ENCODE data around the gene TRIM2. TPM values are rescaled to one million over a fixed set of nuclear protein-coding genes. Genes with fewer than 3 reads are reported as not detected.
"Not testable (repeated sequence)": the region's sequence is repeated elsewhere in the genome, so short reads cannot be mapped to it uniquely, and the experiment has no call there.

The TRIM2 gene
- 0.09 and 0.18 TPM in 2 replicates for total RNA-seq

DNA sequence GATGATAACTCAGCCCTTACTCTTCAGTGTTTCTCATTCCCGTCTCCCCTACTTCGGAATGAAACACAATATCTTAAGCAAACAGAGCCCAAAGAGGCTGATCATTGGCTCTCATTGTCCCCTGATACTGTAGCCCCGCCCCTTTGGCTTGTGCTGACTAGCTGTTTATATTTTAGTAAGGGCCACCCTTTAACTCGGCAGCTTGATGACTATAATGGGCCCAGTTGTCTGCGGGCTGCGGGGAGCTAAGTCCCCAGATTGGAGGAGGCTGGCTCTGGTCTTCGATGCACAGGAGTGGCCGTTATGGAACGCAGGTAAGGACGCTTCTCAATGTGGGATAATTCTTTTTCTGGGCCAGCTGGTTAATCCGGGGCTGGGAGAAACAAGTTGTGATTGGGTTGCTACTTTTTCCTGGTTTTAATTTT is at the start of gene TRIM2:
TRIM2 (plus strand) TSS at position 197 of the 425 bp plus-strand sequence; CDS start at position 285, 88 bp downstream.
- H3K4me1 Mint-ChIP-seq (ENCODE audit: low read depth): peaks cover 21% of the 10 kb centered on the region
- no peaks in the 10 kb centered on the region for H3K9me3 Mint-ChIP-seq
- no peaks in the 10 kb centered on the region for H3K36me3 Mint-ChIP-seq (ENCODE audit: low read depth)
- H3K27me3 Mint-ChIP-seq (ENCODE audit: low read depth): peaks cover 2% of the 10 kb centered on the region
- no peak within 1 kb of the TSS for H3K27ac Mint-ChIP-seq
- intact Hi-C loops (cut with micrococcal nuclease): no loop called here
- DNase-seq (ENCODE audit: low spot score): no peak
- H3K4me3 Mint-ChIP-seq (ENCODE audit: low read depth): peak within 1 kb of the TSS; percentile 35

DNA sequence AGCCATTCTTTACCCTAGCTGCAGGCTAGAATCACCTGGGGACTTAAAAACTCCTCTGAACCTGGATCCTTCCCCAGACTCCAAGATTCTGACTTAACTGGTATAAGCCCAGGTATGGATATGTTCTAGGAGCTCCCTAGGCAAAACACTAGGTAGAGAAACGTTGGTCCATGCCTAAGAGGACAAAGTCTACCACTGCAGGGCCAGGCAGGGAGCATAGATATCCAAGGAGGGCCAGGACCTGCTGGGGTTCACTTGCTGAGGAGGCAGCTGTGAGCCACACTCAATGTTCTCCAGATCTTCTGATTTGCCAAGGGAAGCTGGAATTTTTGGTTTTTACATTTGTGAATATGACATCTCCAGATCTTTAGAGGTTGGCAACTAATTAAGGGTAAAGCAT is 48.6 kb upstream of the TRIM2 start:
- no peaks in the 10 kb centered on the region for H3K9me3 Mint-ChIP-seq
- H3K27me3 Mint-ChIP-seq (ENCODE audit: low read depth): peaks cover 40% of the 10 kb centered on the region
- no peak overlapping the region for H3K27ac Mint-ChIP-seq
- H3K4me3 Mint-ChIP-seq (ENCODE audit: low read depth): no peak overlapping the region
- no peak for DNase-seq (ENCODE audit: low spot score)
- no peaks in the 10 kb centered on the region for H3K36me3 Mint-ChIP-seq (ENCODE audit: low read depth)
- intact Hi-C loops (cut with micrococcal nuclease): loop anchor here (5.0 to 10.0 kb wide), 2 partner anchors 52 to 599 kb away; no protein-coding TSS in a partner anchor
- peaks cover 51% of the 10 kb centered on the region for H3K4me1 Mint-ChIP-seq (ENCODE audit: low read depth)

DNA sequence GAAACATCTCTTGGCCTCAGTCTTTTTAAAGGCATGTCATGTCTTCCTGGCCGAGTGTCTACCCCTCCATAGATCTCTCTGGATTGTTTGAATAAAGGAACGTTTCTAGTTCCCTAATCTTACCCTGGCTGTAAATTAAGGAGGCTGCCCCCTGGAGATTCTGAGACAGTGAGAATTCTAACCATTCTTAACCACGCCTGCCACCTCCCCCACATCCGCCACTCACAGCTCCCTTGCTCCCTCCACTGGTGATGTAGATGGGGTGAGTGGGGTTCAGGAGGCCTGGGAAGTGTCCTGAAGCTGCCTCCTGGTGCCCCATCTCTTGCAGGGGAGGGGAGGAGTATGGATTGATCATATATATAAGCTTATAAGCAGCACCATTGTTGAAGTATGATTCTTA is 48.0 kb upstream of the TRIM2 start:
- H3K36me3 Mint-ChIP-seq (ENCODE audit: low read depth): no peaks in the 10 kb centered on the region
- peak; percentile 31 for DNase-seq (ENCODE audit: low spot score)
- H3K27me3 Mint-ChIP-seq (ENCODE audit: low read depth): peaks cover 34% of the 10 kb centered on the region
- H3K9me3 Mint-ChIP-seq: no peaks in the 10 kb centered on the region
- peaks cover 51% of the 10 kb centered on the region for H3K4me1 Mint-ChIP-seq (ENCODE audit: low read depth)
- intact Hi-C loops (cut with micrococcal nuclease): loop anchor here (5.0 to 10.0 kb wide), 2 partner anchors 51 to 599 kb away; no protein-coding TSS in a partner anchor
- no peak overlapping the region for H3K27ac Mint-ChIP-seq
- H3K4me3 Mint-ChIP-seq (ENCODE audit: low read depth): no peak overlapping the region

DNA sequence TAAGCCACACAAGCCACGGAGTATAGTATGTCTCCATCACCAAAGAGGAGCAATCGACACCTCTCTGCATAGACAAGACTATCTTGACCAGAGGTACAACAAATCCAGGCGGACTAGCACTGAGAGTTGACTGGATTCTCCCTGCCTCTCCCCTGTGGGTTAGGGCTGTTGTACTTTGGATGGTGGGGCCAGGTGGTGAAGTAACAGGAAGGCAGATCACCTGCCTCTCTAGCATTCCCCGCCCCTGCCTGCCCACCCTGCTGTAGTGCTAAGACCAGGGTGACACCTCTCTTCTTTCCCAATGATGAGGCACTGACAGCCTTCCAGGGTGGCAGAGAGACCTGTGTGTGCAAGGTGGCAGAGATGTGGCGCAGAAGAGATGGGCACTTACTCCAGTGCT is 47.5 kb upstream of the TRIM2 start:
- Mint-ChIP-seq H3K27ac (no peak overlapping the region), H3K36me3 (ENCODE audit: low read depth) (no peaks in the 10 kb centered on the region), H3K27me3 (ENCODE audit: low read depth) (peaks cover 33% of the 10 kb centered on the region), H3K4me3 (ENCODE audit: low read depth) (no peak overlapping the region), H3K4me1 (ENCODE audit: low read depth) (peaks cover 47% of the 10 kb centered on the region), H3K9me3 (no peaks in the 10 kb centered on the region)
- DNase-seq (ENCODE audit: low spot score): no peak
- intact Hi-C loops (cut with micrococcal nuclease): loop anchor here (5.0 to 10.0 kb wide), 2 partner anchors 51 to 598 kb away; no protein-coding TSS in a partner anchor

DNA sequence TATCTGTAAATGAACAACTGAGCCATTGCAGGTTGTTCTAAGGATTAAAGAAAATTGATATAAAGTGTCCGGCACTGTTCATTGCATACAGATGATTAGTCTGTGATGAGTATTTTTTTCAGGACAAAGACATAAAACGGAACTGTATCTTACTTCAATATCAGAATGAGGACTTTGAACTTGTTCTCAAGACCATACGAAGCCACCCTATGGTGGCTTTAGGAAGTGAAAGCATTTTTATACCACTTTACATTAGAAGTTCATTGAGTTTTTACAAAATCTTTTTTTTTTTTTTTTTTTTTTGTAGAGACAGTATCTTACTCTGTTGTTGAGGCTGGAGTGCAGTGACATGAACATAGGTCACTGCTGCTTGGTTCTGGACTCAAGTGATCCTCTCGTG is 45.2 kb upstream of the TRIM2 start:
- H3K9me3 Mint-ChIP-seq: no peaks in the 10 kb centered on the region
- no peak overlapping the region for H3K4me3 Mint-ChIP-seq (ENCODE audit: low read depth)
- H3K4me1 Mint-ChIP-seq (ENCODE audit: low read depth): peaks cover 33% of the 10 kb centered on the region
- DNase-seq (ENCODE audit: low spot score): no peak
- no peaks in the 10 kb centered on the region for H3K36me3 Mint-ChIP-seq (ENCODE audit: low read depth)
- no peak overlapping the region for H3K27ac Mint-ChIP-seq
- intact Hi-C loops (cut with micrococcal nuclease): loop anchor here (5.0 to 10.0 kb wide), 2 partner anchors 48 to 596 kb away; no protein-coding TSS in a partner anchor
- H3K27me3 Mint-ChIP-seq (ENCODE audit: low read depth): peaks cover 25% of the 10 kb centered on the region

DNA sequence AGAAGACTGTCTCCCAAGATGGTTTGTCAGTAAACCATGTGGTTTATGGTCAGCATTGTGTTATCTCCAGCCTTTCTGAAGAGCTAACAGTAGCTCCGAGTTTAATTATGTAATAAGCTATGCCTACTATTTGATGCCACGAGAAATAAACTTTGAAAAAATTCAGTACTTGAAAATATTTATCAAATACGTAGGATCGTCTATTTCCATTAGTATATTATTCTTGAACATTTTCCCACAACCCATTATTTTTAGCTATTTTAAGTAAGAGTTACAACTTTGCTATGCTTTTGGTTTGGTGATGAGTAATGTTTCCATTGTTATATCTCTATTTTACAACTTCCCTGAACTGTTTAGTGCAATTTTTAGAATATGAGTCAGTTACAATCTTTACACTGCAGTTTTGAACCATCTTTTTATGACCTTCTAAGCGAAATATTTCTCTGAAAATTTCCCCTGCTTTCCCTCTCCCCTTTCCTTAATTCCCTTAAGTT is 44.5 kb upstream of the TRIM2 start:
- intact Hi-C loops (cut with micrococcal nuclease): loop anchor here (5.0 to 10.0 kb wide), 2 partner anchors 48 to 595 kb away; no protein-coding TSS in a partner anchor
- H3K36me3 Mint-ChIP-seq (ENCODE audit: low read depth): no peaks in the 10 kb centered on the region
- no peak for DNase-seq (ENCODE audit: low spot score)
- peak overlapping the region; percentile 19 for H3K27ac Mint-ChIP-seq
- peaks cover 27% of the 10 kb centered on the region for H3K27me3 Mint-ChIP-seq (ENCODE audit: low read depth)
- H3K4me1 Mint-ChIP-seq (ENCODE audit: low read depth): peaks cover 28% of the 10 kb centered on the region
- H3K4me3 Mint-ChIP-seq (ENCODE audit: low read depth): no peak overlapping the region
- H3K9me3 Mint-ChIP-seq: no peaks in the 10 kb centered on the region

DNA sequence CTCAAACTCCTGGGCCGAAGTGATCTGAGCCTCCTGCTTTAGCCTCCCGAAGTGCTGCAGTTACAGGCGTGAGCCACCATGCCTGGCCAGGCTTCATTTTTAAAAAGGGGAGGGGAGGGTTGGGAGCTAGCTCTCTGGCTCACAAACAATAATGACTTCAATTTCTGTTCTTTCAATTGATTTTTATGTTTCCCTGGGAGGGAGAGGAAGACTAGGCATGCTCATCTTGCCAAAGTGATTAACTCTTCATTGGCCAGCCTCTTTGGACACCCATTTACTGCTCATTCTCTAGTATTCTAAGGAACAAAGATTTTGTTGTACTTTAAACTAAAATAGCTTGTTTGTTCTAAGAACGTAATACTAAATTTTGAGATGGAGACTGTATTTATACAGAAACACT is 43.4 kb upstream of the TRIM2 start:
- H3K4me3 Mint-ChIP-seq (ENCODE audit: low read depth): no peak overlapping the region
- H3K27me3 Mint-ChIP-seq (ENCODE audit: low read depth): peaks cover 24% of the 10 kb centered on the region
- H3K9me3 Mint-ChIP-seq: no peaks in the 10 kb centered on the region
- H3K36me3 Mint-ChIP-seq (ENCODE audit: low read depth): no peaks in the 10 kb centered on the region
- DNase-seq (ENCODE audit: low spot score): no peak
- intact Hi-C loops (cut with micrococcal nuclease): no loop called here
- H3K4me1 Mint-ChIP-seq (ENCODE audit: low read depth): peaks cover 21% of the 10 kb centered on the region
- no peak overlapping the region for H3K27ac Mint-ChIP-seq

DNA sequence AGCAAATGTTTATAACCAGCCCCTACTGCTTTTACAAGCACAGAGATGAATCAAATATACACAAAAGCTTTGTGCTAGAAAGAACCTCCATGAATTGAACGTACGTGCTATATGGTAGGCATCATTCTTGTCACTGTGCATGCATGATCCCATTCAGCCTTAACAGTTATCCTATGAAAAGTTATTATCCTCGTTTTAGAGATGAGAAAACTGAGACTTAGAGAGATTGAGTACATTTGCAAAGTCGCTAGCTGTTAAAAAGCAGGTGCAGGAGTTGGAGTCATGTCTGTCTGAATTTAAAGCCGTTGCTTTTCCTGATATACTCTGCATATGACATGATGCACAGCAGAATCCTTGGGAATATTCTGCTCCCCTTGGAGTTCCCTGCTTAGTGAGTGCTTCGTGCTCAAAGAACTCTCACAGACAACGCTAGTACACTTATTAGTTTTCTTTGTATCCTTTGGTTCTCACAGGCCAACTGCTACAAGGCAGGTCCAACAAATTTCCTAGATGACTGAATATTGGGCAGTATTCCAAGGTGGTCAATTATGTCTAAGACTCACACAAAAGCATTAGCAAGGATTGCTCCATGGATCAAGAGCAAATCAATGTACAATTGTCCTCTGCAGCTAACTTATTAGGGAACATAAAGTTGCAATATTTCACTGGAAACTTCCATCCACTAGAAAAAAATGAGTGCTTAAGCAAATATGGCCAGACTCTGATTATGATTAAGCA is 42.8 kb upstream of the TRIM2 start:
- intact Hi-C loops (cut with micrococcal nuclease): no loop called here
- no peaks in the 10 kb centered on the region for H3K36me3 Mint-ChIP-seq (ENCODE audit: low read depth)
- H3K4me3 Mint-ChIP-seq (ENCODE audit: low read depth): no peak overlapping the region
- H3K9me3 Mint-ChIP-seq: no peaks in the 10 kb centered on the region
- peaks cover 15% of the 10 kb centered on the region for H3K4me1 Mint-ChIP-seq (ENCODE audit: low read depth)
- H3K27ac Mint-ChIP-seq: no peak overlapping the region
- DNase-seq (ENCODE audit: low spot score): no peak
- peaks cover 24% of the 10 kb centered on the region for H3K27me3 Mint-ChIP-seq (ENCODE audit: low read depth)

DNA sequence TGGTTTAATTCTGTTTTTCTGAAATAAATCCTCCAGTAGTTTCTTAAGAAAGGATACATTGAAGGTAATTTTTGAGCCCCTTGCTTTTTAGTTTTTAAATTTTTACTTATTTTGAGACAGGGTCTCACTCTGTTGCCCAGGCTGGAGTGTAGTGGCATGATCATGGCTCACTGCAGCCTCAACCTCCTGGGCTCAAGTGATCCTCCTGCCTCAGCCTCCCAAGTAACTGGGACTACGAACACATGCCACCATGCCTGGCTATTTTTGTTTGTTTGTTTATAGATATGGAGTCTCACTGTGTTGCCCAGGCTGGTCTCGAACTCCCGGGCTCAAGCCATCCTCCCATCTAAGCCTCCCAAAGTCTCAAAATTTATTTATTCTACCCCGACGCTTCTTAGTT is 39.0 kb upstream of the TRIM2 start:
- H3K4me3 Mint-ChIP-seq (ENCODE audit: low read depth); H3K36me3 Mint-ChIP-seq (ENCODE audit: low read depth); H3K27ac Mint-ChIP-seq; H3K9me3 Mint-ChIP-seq; DNase-seq (ENCODE audit: low spot score); intact Hi-C loops (cut with micrococcal nuclease); H3K4me1 Mint-ChIP-seq (ENCODE audit: low read depth): not testable (repeated sequence)
- H3K27me3 Mint-ChIP-seq (ENCODE audit: low read depth): peaks cover 46% of the 10 kb centered on the region

DNA sequence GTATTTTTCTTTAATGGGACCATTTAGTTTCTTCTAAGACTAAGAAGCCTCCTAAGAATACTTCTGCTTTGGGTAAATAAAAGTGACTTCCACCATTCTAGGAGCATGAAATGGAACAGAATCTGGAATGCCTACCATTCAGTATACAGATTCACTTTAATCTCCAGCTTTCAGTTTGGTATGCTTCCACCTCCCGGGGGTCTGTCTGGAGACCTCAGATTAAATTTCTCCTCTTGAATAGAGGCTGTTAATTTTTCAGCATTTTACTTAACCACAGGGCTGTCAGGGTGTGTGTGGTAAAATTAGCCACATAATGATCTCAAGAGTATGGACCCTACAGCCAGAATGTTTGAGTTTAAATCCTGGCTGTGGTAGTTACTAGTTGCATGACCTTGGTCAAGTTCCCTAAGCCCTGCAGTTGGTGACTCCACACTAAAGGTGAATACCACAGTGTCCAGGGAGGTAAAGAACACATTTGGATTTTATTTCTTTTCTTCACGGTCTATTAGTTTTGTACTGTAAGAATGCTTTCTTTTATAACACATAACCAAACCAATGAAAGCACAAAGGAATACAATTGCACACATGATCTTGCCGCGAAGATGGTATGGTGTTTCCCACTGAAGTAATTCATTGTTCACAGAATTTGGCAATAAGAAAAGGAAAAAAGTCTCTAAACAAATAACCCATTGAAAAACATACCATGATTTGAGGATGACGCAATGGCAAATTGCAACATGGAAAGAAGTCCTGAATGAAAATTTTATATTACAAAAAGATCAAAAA is 37.3 kb upstream of the TRIM2 start:
- Mint-ChIP-seq H3K4me3 (ENCODE audit: low read depth) (no peak overlapping the region), H3K9me3 (no peaks in the 10 kb centered on the region), H3K27me3 (ENCODE audit: low read depth) (peaks cover 48% of the 10 kb centered on the region), H3K4me1 (ENCODE audit: low read depth) (no peaks in the 10 kb centered on the region), H3K27ac (no peak overlapping the region), H3K36me3 (ENCODE audit: low read depth) (no peaks in the 10 kb centered on the region)
- intact Hi-C loops (cut with micrococcal nuclease): no loop called here
- no peak for DNase-seq (ENCODE audit: low spot score)

DNA sequence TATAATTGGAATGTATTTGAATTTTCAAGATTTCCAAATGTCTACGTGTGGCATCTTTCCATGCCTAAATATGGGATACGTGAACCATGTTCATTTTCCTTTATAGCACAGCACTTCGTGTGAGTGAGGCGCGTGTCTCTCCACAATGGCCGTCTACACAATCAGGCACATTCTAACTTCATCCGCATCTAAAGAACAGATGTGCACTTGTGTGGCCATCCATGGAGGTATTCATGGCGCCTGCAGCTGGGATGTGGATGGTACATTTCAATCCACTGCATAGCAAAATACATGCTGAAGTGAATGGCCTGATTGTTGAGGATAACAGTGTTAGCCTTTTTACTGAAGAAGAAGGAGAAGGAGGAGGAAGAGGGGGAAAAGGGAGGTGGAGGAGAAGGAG is 34.5 kb upstream of the TRIM2 start:
- Mint-ChIP-seq H3K36me3 (ENCODE audit: low read depth) (no peaks in the 10 kb centered on the region), H3K9me3 (no peaks in the 10 kb centered on the region), H3K4me3 (ENCODE audit: low read depth) (no peak overlapping the region), H3K27ac (no peak overlapping the region), H3K4me1 (ENCODE audit: low read depth) (no peaks in the 10 kb centered on the region), H3K27me3 (ENCODE audit: low read depth) (peaks cover 45% of the 10 kb centered on the region)
- no peak for DNase-seq (ENCODE audit: low spot score)
- intact Hi-C loops (cut with micrococcal nuclease): no loop called here

DNA sequence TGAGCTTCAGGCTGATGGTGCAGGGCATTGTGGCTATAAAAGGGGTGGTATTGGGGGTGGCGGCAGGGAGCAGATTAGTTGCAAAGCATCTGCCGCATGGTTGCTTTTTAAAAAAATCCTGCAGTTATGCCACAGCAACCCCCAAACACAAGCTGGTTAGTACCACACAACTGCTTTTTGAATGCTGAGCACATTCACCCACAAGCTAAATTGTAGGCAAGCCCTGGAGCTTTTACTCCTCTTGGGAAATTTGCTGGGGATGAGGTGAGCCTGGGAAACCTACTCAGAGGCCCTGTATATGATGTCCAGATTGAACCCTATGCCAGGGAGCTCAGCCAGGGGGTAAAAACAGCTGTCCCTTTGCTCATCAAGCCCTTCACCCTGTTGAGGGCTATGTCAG is 33.8 kb upstream of the TRIM2 start:
- DNase-seq (ENCODE audit: low spot score): no peak
- Mint-ChIP-seq H3K4me3 (ENCODE audit: low read depth) (no peak overlapping the region), H3K27me3 (ENCODE audit: low read depth) (peaks cover 42% of the 10 kb centered on the region), H3K4me1 (ENCODE audit: low read depth) (no peaks in the 10 kb centered on the region), H3K27ac (no peak overlapping the region), H3K9me3 (no peaks in the 10 kb centered on the region), H3K36me3 (ENCODE audit: low read depth) (no peaks in the 10 kb centered on the region)
- intact Hi-C loops (cut with micrococcal nuclease): no loop called here
